H9 (cell line): ENCODE data around the gene POLD3. TPM values are rescaled to one million over a fixed set of nuclear protein-coding genes. Genes with fewer than 3 reads are reported as not detected.

Experiments
- DNase-seq: peaks from one replicate; pipeline ENCODE4 v3.0.0-alpha.2; 2017
- H2AFZ ChIP-seq: one replicate; pipeline ENCODE4 v1.6.1; 2013; ENCODE audit warnings: mild to moderate bottlenecking, low read length, control low read depth, moderate library complexity
- H2AK5ac ChIP-seq: 2 replicates; pipeline ENCODE4 v1.6.1; 2013; ENCODE audit warnings: low read length, control low read depth, mixed read lengths; ENCODE audit not compliant: insufficient read length
- H2BK120ac ChIP-seq: one replicate; pipeline ENCODE4 v1.6.1; 2013; ENCODE audit warnings: low read depth, mild to moderate bottlenecking, low read length, control low read depth, inconsistent platforms; ENCODE audit not compliant: poor library complexity, severe bottlenecking
- H2BK12ac ChIP-seq: 2 replicates; pipeline ENCODE4 v1.6.1; 2013; ENCODE audit warnings: low read length, control low read depth, mixed read lengths, low read depth; ENCODE audit not compliant: insufficient read length
- H2BK15ac ChIP-seq: 2 replicates; pipeline ENCODE4 v1.6.1; 2013; ENCODE audit warnings: low read depth, low read length, control low read depth
- H2BK20ac ChIP-seq: one replicate; pipeline ENCODE4 v1.6.1; 2013; ENCODE audit warnings: low read depth, mild to moderate bottlenecking, low read length, control low read depth, inconsistent platforms; ENCODE audit not compliant: poor library complexity, severe bottlenecking
- H2BK5ac ChIP-seq: 2 replicates; pipeline ENCODE4 v1.6.1; 2013; ENCODE audit warnings: low read length, control low read depth, mixed read lengths; ENCODE audit not compliant: insufficient read length
- H3K14ac ChIP-seq: 2 replicates; pipeline ENCODE4 v1.6.1; 2013; ENCODE audit warnings: low read length, control low read depth; ENCODE audit not compliant: insufficient read depth
- H3K18ac ChIP-seq: 2 replicates; pipeline ENCODE4 v1.6.1; 2013; ENCODE audit warnings: low read depth, mild to moderate bottlenecking, mixed read lengths, low read length, control low read depth; ENCODE audit not compliant: insufficient read length
- H3K23ac ChIP-seq: 2 replicates; pipeline ENCODE4 v1.6.1; 2013; ENCODE audit warnings: low read length, control low read depth, mixed read lengths, low read depth; ENCODE audit not compliant: insufficient read length
- H3K23me2 ChIP-seq: 2 replicates; pipeline ENCODE4 v1.6.1; 2013; ENCODE audit warnings: low read depth, mild to moderate bottlenecking, mixed read lengths, low read length, control low read depth; ENCODE audit not compliant: insufficient read length, poor library complexity, severe bottlenecking
- H3K27ac ChIP-seq: 2 replicates; pipeline ENCODE4 v1.5.1; 2013; ENCODE audit warnings: low read length, control low read depth, mixed read lengths, low read depth; ENCODE audit not compliant: insufficient read length
- H3K27me3 ChIP-seq: 2 replicates; pipeline ENCODE4 v1.6.1; 2013; ENCODE audit warnings: low read length, control low read depth, inconsistent platforms; ENCODE audit not compliant: insufficient read depth
- H3K4ac ChIP-seq: 2 replicates; pipeline ENCODE4 v1.6.1; 2013; ENCODE audit warnings: low read depth, mild to moderate bottlenecking, control low read depth, inconsistent platforms, low read length, moderate library complexity
- H3K4me1 ChIP-seq: 2 replicates; pipeline ENCODE4 v1.6.1; 2013; ENCODE audit warnings: low read length, control low read depth, inconsistent platforms; ENCODE audit not compliant: insufficient read depth
- H3K4me2 ChIP-seq: 2 replicates; pipeline ENCODE4 v1.6.1; 2013; ENCODE audit warnings: low read length, control low read depth, mixed read lengths; ENCODE audit not compliant: insufficient read length, insufficient read depth
- H3K56ac ChIP-seq: 2 replicates; pipeline ENCODE4 v1.6.1; 2013; ENCODE audit warnings: low read depth, mild to moderate bottlenecking, mixed read lengths, low read length, control low read depth; ENCODE audit not compliant: insufficient read length
- H3K79me1 ChIP-seq: 2 replicates; pipeline ENCODE4 v1.6.1; 2013; ENCODE audit warnings: low read depth, mild to moderate bottlenecking, moderate library complexity, low read length, control low read depth, inconsistent platforms; ENCODE audit not compliant: insufficient read depth, poor library complexity, severe bottlenecking
- H3K79me2 ChIP-seq: 2 replicates; pipeline ENCODE4 v1.6.1; 2013; ENCODE audit warnings: low read length, control low read depth, inconsistent platforms; ENCODE audit not compliant: insufficient read depth
- H3K9ac ChIP-seq: 2 replicates; pipeline ENCODE4 v1.6.1; 2013; ENCODE audit warnings: low read length, control low read depth, mixed read lengths; ENCODE audit not compliant: insufficient read length; ENCODE audit errors: extremely low read depth
- H3K9me3 ChIP-seq: one replicate; pipeline ENCODE4 v1.6.1; 2013; ENCODE audit warnings: low read depth, low read length, inconsistent platforms; ENCODE audit not compliant: control insufficient read depth
- H3T11ph ChIP-seq: one replicate; pipeline ENCODE4 v1.6.1; 2013; ENCODE audit warnings: mild to moderate bottlenecking, low read length, control low read depth, inconsistent platforms
- H4K20me1 ChIP-seq: one replicate; pipeline ENCODE4 v1.6.1; 2013; ENCODE audit not compliant: control insufficient read depth, insufficient read length, insufficient read depth
- H4K5ac ChIP-seq: 2 replicates; pipeline ENCODE4 v1.6.1; 2013; ENCODE audit warnings: low read depth, mild to moderate bottlenecking, mixed read lengths, low read length, control low read depth; ENCODE audit not compliant: insufficient read length
- H4K8ac ChIP-seq: replicated peaks from 2 replicates; pipeline ENCODE4 v1.6.1; 2013; ENCODE audit warnings: low read length, control low read depth, mixed read lengths, low read depth; ENCODE audit not compliant: insufficient read length
- H4K91ac ChIP-seq: 2 replicates; pipeline ENCODE4 v1.6.1; 2013; ENCODE audit warnings: low read depth, mild to moderate bottlenecking, moderate library complexity, mixed read lengths, low read length, control low read depth; ENCODE audit not compliant: insufficient read length
- H3K27ac Mint-ChIP-seq, 3 experiments: 2 replicates in 2 of 3; 3 replicates in 1 of 3; pipeline ENCODE4 v1.8.0; 2020 to 2021; ENCODE audit warnings: mixed read lengths in 3 of 3, mild to moderate bottlenecking in 1 of 3, moderate library complexity in 1 of 3
- H3K27me3 Mint-ChIP-seq: 2 replicates; pipeline ENCODE4 v1.8.0; 2021; ENCODE audit warnings: low read depth, mild to moderate bottlenecking, moderate library complexity, mixed read lengths
- H3K36me3 Mint-ChIP-seq, 3 experiments: 2 replicates in 2 of 3; 3 replicates in 1 of 3; pipeline ENCODE4 v1.8.0; 2020 to 2021; ENCODE audit warnings: low read depth in 3 of 3, mixed read lengths in 3 of 3; ENCODE audit not compliant: insufficient read depth in 1 of 3
- H3K4me1 Mint-ChIP-seq, 2 experiments: 2 replicates each; pipeline ENCODE4 v1.8.0; 2020; ENCODE audit warnings: mixed read lengths in 2 of 2
- H3K4me3 Mint-ChIP-seq, 2 experiments: 2 replicates in 1 of 2; 3 replicates in 1 of 2; pipeline ENCODE4 v1.8.0; 2020 to 2021; ENCODE audit warnings: mild to moderate bottlenecking in 2 of 2, mixed read lengths in 2 of 2, moderate library complexity in 1 of 2
- H3K9me3 Mint-ChIP-seq, 2 experiments: 2 replicates in 1 of 2; 3 replicates in 1 of 2; pipeline ENCODE4 v1.8.0; 2020; ENCODE audit warnings: mild to moderate bottlenecking in 2 of 2, mixed read lengths in 2 of 2, moderate library complexity in 1 of 2
- CTCF ChIP-seq: fragments of 200-600 bp; sonication (generic); conservative IDR thresholded peaks from 3 replicates; pipeline ENCODE4 v1.8.0; 2021; ENCODE audit warnings: antibody characterized with exemption, mild to moderate bottlenecking
- WGBS: extraction: QIAGEN DNeasy Blood & Tissue Kit; methylation state at CpG from one replicate; pipeline ENCODE4 v1.1.7; 2013; ENCODE audit warnings: missing lambda C conversion rate, low lambda C conversion rate, mixed read lengths; ENCODE audit not compliant: insufficient read length; ENCODE audit errors: extremely low coverage; 5-methylcytosine and 5-hydroxymethylcytosine counted together
- long read RNA-seq: library from polyadenylated mRNA; unstranded; transcript quantifications from one replicate; pipeline ENCODE4 v2.0.0, GENCODE V29; 2020
- total RNA-seq: library from RNA; stranded (reverse); gene quantifications from 2 replicates; pipeline ENCODE4 v1.2.1, GENCODE V29; 2021

POLD3 gene
- 34.1 and 35.8 TPM in 2 replicates for total RNA-seq
- long read RNA-seq, transcript POLD3-201 (12 exons, 3,821 nt), result major isoform, 55 of 125 reads
- long read RNA-seq, partial matches to known transcripts, result 52 of 125 reads
- long read RNA-seq, other reads (novel, unspliced or antisense), result 17 of 125 reads

- Mint-ChIP-seq H3K4me1 (peaks cover 11% of the 10 kb centered on the region in 2 experiments), H3K4me3 (peak within 1 kb of the TSS; percentile 99), H3K9me3 (no peaks in the 10 kb centered on the region), H3K36me3 (peaks cover 12 to 33% (median 30%) of the 10 kb centered on the region in 3 experiments; a peak in 6 of 7 replicates), H3K27ac (peak within 1 kb of the TSS; percentile 79 to 99 (median 99)), H3K27me3 (no peaks in the 10 kb centered on the region)
- no peak within 1 kb of the TSS for H3K56ac ChIP-seq
- H4K91ac ChIP-seq, result no peak within 1 kb of the TSS
- H3K27ac ChIP-seq, result no peak within 1 kb of the TSS
- H3T11ph ChIP-seq, result peak within 1 kb of the TSS; percentile 53
- TF ChIP-seq CTCF, result no peak
- H2AK5ac ChIP-seq, result no peak within 1 kb of the TSS
- H3K9me3 ChIP-seq, result no peaks in the 10 kb centered on the region
- peak within 1 kb of the TSS; percentile 13 for H2BK12ac ChIP-seq
- H3K23ac ChIP-seq, result no peak within 1 kb of the TSS
- no peak within 1 kb of the TSS; the same call in 1 of the 2 replicates for H3K4ac ChIP-seq
- peak within 1 kb of the TSS; percentile 95 for H2AFZ ChIP-seq
- H2BK20ac ChIP-seq, result no peak within 1 kb of the TSS
- H3K14ac ChIP-seq, result peak within 1 kb of the TSS; percentile 89
- H2BK120ac ChIP-seq, result no peak within 1 kb of the TSS
- peaks cover 12% of the 10 kb centered on the region for H3K23me2 ChIP-seq
- no peak within 1 kb of the TSS for H2BK5ac ChIP-seq
- H4K8ac ChIP-seq, result no peak within 1 kb of the TSS
- peak within 1 kb of the TSS; percentile 86 for H3K18ac ChIP-seq
- no peak within 1 kb of the TSS for H4K5ac ChIP-seq
- no peaks in the 10 kb centered on the region for H3K4me1 ChIP-seq
- H3K9ac ChIP-seq, result peak within 1 kb of the TSS; percentile 96
- H3K4me2 ChIP-seq, result peak within 1 kb of the TSS; percentile 92
- no CpG with 5 or more reads among the region's 63 CpGs for whole genome bisulfite sequencing
- H2BK15ac ChIP-seq, result no peak within 1 kb of the TSS
- no peaks in the 10 kb centered on the region for H4K20me1 ChIP-seq
- peaks cover 5% of the 10 kb centered on the region; the same call in 1 of the 2 replicates for H3K79me2 ChIP-seq
- no peaks in the 10 kb centered on the region for H3K27me3 ChIP-seq
- peak; percentile 94 for DNase-seq
- H3K79me1 ChIP-seq, result no peaks in the 10 kb centered on the region
These were observed at the start of gene POLD3 for GRCh38 chr11:74592441-74593362. TSS of gene POLD3 (plus strand) at chr11:74592582. CDS start at chr11:74592659, 77 bp downstream.
